HUES6 (cell line): ENCODE results near the gene IL17RA.

Experiments
- H3K27ac ChIP-seq: 2 replicates; pipeline ENCODE4 v1.7.0; 2013; ENCODE audit warnings: low read depth, mild to moderate bottlenecking, low read length, inconsistent platforms
- H3K27me3 ChIP-seq: 2 replicates; pipeline ENCODE4 v1.6.1; 2013; ENCODE audit warnings: low read length; ENCODE audit not compliant: control insufficient read depth, insufficient read depth
- H3K36me3 ChIP-seq: 2 replicates; pipeline ENCODE4 v1.6.1; 2013; ENCODE audit warnings: low read length; ENCODE audit not compliant: control insufficient read depth, insufficient read depth
- H3K4me1 ChIP-seq: 2 replicates; pipeline ENCODE4 v1.6.1; 2013; ENCODE audit warnings: low read length; ENCODE audit not compliant: control insufficient read depth, insufficient read depth
- H3K4me3 ChIP-seq: 2 replicates; pipeline ENCODE4 v1.5.1; 2013; ENCODE audit warnings: low read depth, low read length
- H3K9ac ChIP-seq: one replicate; pipeline ENCODE4 v1.6.1; 2013; ENCODE audit warnings: mild to moderate bottlenecking, low read length
- H3K9me3 ChIP-seq: 2 replicates; pipeline ENCODE4 v1.6.1; 2013; ENCODE audit warnings: low read depth, low read length; ENCODE audit not compliant: control insufficient read depth, insufficient read depth

Gene IL17RA

GRCh38 chr22:17097062-17097461 is 12.3 kb downstream of the IL17RA start:
- H3K9ac ChIP-seq, result no peak overlapping the region
- H3K4me1 ChIP-seq, result no peaks in the 10 kb centered on the region
- H3K27me3 ChIP-seq, result no peaks in the 10 kb centered on the region
- H3K36me3 ChIP-seq, result peaks cover 30% of the 10 kb centered on the region
- H3K4me3 ChIP-seq, result no peak overlapping the region
- H3K27ac ChIP-seq, result no peak overlapping the region
- H3K9me3 ChIP-seq, result no peaks in the 10 kb centered on the region

GRCh38 chr22:17097701-17098100 is 12.9 kb downstream of the IL17RA start:
- Histone ChIP-seq H3K4me1 (no peaks in the 10 kb centered on the region), H3K27me3 (no peaks in the 10 kb centered on the region), H3K27ac (no peak overlapping the region), H3K36me3 (peaks cover 33% of the 10 kb centered on the region), H3K9ac (no peak overlapping the region), H3K4me3 (no peak overlapping the region), H3K9me3 (no peaks in the 10 kb centered on the region)

GRCh38 chr22:17098379-17098819 is 13.6 kb downstream of the IL17RA start:
- Histone ChIP-seq H3K9ac (no peak overlapping the region), H3K27ac (no peak overlapping the region), H3K36me3 (peaks cover 35% of the 10 kb centered on the region), H3K4me3 (no peak overlapping the region), H3K4me1 (no peaks in the 10 kb centered on the region), H3K27me3 (no peaks in the 10 kb centered on the region), H3K9me3 (no peaks in the 10 kb centered on the region)

DNA sequence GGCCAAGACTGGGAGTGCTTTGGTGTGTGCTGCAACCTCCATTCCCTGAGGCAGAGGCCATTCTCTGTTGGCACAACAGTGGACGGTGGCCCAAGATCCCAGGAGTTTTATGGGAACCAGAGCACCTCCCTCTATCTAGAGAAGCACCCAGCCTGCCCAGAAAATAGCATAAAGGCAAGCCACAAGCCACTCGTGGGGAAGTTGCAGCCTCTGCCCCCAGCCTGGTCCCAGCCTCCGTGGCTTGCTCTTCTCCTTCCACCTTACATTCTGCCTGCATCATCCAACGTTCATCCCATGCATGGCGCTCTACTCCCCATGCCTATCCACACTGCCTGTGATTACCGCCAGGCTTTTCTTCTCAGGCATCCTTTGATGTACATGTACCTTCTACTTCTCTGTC is 15.8 kb downstream of the IL17RA start:
- Histone ChIP-seq H3K27ac (no peak overlapping the region), H3K36me3 (peaks cover 48% of the 10 kb centered on the region), H3K4me1 (no peaks in the 10 kb centered on the region), H3K27me3 (no peaks in the 10 kb centered on the region), H3K4me3 (no peak overlapping the region), H3K9ac (no peak overlapping the region), H3K9me3 (no peaks in the 10 kb centered on the region)

GRCh38 chr22:17101475-17102296 is 16.9 kb downstream of the IL17RA start:
- Histone ChIP-seq H3K27me3 (no peaks in the 10 kb centered on the region), H3K36me3 (peaks cover 56% of the 10 kb centered on the region), H3K9ac (no peak overlapping the region), H3K4me1 (no peaks in the 10 kb centered on the region), H3K4me3 (no peak overlapping the region), H3K27ac (no peak overlapping the region), H3K9me3 (no peaks in the 10 kb centered on the region)

- H3K4me1 ChIP-seq, result no peaks in the 10 kb centered on the region
- H3K9me3 ChIP-seq, result no peaks in the 10 kb centered on the region
- no peak overlapping the region for H3K9ac ChIP-seq
- H3K27ac ChIP-seq, result no peak overlapping the region
- no peaks in the 10 kb centered on the region for H3K27me3 ChIP-seq
- H3K4me3 ChIP-seq, result no peak overlapping the region
- H3K36me3 ChIP-seq, result peaks cover 62% of the 10 kb centered on the region
Measured at GRCh38 chr22:17102297-17102667, 17.5 kb downstream of the IL17RA start.

DNA sequence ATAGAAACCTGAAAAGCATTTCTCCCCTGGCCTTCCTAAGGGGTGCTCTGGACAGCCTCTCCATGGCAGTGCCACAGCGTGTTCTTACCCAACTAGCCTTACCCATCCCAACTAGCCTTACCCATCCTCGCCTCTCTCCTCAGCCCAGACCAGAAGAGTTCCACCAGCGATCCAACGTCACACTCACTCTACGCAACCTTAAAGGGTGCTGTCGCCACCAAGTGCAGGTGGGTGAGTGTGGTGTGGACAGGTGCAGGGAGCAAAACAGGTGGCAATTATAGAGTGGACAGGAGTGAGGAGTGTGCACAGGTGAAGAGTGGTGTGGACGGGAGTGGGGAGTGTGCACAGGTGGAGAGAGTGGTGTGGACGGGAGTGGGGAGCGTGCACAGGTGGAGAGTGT is 18.6 kb downstream of the IL17RA start:
- Histone ChIP-seq H3K27me3 (no peaks in the 10 kb centered on the region), H3K9ac (no peak overlapping the region), H3K9me3 (no peaks in the 10 kb centered on the region), H3K36me3 (peaks cover 68% of the 10 kb centered on the region), H3K4me1 (no peaks in the 10 kb centered on the region), H3K4me3 (no peak overlapping the region), H3K27ac (no peak overlapping the region)

GRCh38 chr22:17104336-17104935 is 19.6 kb downstream of the IL17RA start:
- Histone ChIP-seq H3K36me3 (peaks cover 64% of the 10 kb centered on the region), H3K4me1 (no peaks in the 10 kb centered on the region)

DNA sequence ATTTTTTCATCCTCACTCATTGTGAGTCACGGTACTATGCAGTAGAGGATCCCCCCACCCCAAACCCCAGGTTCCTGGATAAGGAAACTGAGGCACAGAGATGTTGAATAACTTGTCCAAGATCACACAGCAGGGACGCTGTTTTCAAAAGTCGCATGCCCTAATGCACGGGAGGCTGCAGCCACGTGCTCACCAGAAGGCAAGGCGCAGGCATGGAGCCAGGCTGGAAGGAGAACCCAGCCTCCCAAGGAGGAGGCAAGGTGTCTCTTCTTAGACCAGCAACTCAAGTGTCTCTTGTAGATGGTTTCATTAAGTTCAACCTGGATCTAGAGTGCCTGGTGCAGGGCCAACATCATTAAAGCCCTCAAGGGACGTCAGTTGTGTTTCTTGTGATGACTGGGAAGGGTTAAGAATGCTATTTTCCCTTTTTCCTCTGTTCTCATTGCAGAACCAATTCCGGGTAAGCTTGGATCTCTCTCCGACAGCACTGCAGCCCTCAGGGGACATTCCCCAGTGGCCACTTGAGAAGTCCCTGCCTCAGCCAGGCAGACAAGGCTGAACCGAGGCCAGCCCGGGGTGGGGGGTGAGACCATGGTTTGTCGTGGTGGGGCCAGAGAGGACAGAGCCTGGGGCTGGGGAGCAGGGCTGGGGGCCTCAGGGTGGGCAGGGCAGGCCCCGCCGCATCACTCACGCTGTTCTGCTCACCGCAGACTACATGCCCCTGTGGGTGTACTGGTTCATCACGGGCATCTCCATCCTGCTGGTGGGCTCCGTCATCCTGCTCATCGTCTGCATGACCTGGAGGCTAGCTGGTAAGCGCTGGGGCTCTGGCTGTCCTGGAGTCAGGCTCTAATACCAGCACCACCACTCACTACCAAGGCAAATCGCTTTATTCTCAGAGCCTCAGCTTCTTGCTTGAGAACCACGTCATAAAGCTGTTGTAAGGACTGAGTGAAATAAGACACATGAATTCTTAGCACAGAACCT is 20.6 kb downstream of the IL17RA start:
- Histone ChIP-seq H3K4me3 (no peak overlapping the region), H3K4me1 (no peaks in the 10 kb centered on the region), H3K9ac (no peak overlapping the region), H3K36me3 (peaks cover 60% of the 10 kb centered on the region), H3K9me3 (no peaks in the 10 kb centered on the region), H3K27me3 (no peaks in the 10 kb centered on the region), H3K27ac (no peak overlapping the region)

More at GRCh38 chr22:17104336-17104935, 19.6 kb downstream of the IL17RA start:
- H3K27ac ChIP-seq, result no peak overlapping the region
- no peaks in the 10 kb centered on the region for H3K9me3 ChIP-seq
- H3K4me3 ChIP-seq, result no peak overlapping the region
- H3K9ac ChIP-seq, result no peak overlapping the region
- no peaks in the 10 kb centered on the region for H3K27me3 ChIP-seq

GRCh38 chr22:17106161-17106784 is 21.5 kb downstream of the IL17RA start:
- no peak overlapping the region for H3K4me3 ChIP-seq
- H3K9ac ChIP-seq, result no peak overlapping the region

More at GRCh38 chr22:17106161-17106784, 21.5 kb downstream of the IL17RA start:
- no peaks in the 10 kb centered on the region for H3K4me1 ChIP-seq
- H3K27ac ChIP-seq, result no peak overlapping the region
- H3K27me3 ChIP-seq, result no peaks in the 10 kb centered on the region
- H3K9me3 ChIP-seq, result no peaks in the 10 kb centered on the region
- H3K36me3 ChIP-seq, result peaks cover 53% of the 10 kb centered on the region
